ENCODE measurements around the gene FHL3. TPM values are rescaled to one million over a fixed set of nuclear protein-coding genes. Genes with fewer than 3 reads are reported as not detected.

The FHL3 gene
- total and polyA plus RNA-seq, 8 donors = 0.58 to 30.4 (median 19.9) TPM

- no peak for TF ChIP-seq POLR2A (IDR thresholded peaks at IDR 0.05)
- TF ChIP-seq CTCF (IDR thresholded peaks at IDR 0.05) = no peak
- no peak for TF ChIP-seq POLR2AphosphoS5 (IDR thresholded peaks at IDR 0.05)
- no peak for TF ChIP-seq EP300 (IDR thresholded peaks at IDR 0.05)
- peaks cover 0 to under 1% (median 0%) of the 10 kb centered on the region in 4 donors for H3K4me1 ChIP-seq
- no peaks in the 10 kb centered on the region for H3K27me3 ChIP-seq
- H3K27ac ChIP-seq = no peak overlapping the region
- WGBS, 5 donors = 81 to 95% (median 94%) methylated on average over 3 of the region's 3 CpGs
- H3K9me3 ChIP-seq = no peaks in the 10 kb centered on the region
- DNase-seq = no peak
- peaks cover 11 to 22% (median 21%) of the 10 kb centered on the region in 4 donors for H3K36me3 ChIP-seq
- intact Hi-C loops (cut with DNase I; ENCODE audit: low total_unique reads) = no loop called here
- H3K4me3 ChIP-seq = no peak overlapping the region
These were observed 52.6 kb downstream of the FHL3 start for GRCh38 chr1:37952738-37953137.

GRCh38 chr1:37951783-37952624 lies 53.3 kb downstream of the FHL3 start:
- no peak for DNase-seq

GRCh38 chr1:37951041-37951782 lies 54.1 kb downstream of the FHL3 start:
- no peak overlapping the region for H3K4me3 ChIP-seq
- H3K27me3 ChIP-seq = no peaks in the 10 kb centered on the region
- peaks cover 0 to 14% (median 6%) of the 10 kb centered on the region in 4 donors for H3K4me1 ChIP-seq
- WGBS, 5 donors = 81 to 88% (median 84%) methylated on average over 10 to 11 of the region's 11 CpGs
- no peak overlapping the region for H3K27ac ChIP-seq
- H3K9me3 ChIP-seq = no peaks in the 10 kb centered on the region
- no peak for TF ChIP-seq EP300 (IDR thresholded peaks at IDR 0.05)
- no peak for TF ChIP-seq POLR2AphosphoS5 (IDR thresholded peaks at IDR 0.05)
- TF ChIP-seq CTCF (IDR thresholded peaks at IDR 0.05) = no peak
- TF ChIP-seq POLR2A (IDR thresholded peaks at IDR 0.05) = no peak
- intact Hi-C loops (cut with DNase I; ENCODE audit: low total_unique reads) = no loop called here
- peaks cover 0 to 7% (median 5%) of the 10 kb centered on the region in 4 donors for H3K36me3 ChIP-seq
- DNase-seq = no peak

More at GRCh38 chr1:37951783-37952624, 53.3 kb downstream of the FHL3 start:
- WGBS, 5 donors = 75 to 92% (median 78%) methylated on average over 4 of the region's 4 CpGs; no CpG with 5 or more reads in 1 of the 5 donors
- no peak overlapping the region for H3K27ac ChIP-seq
- H3K27me3 ChIP-seq = no peaks in the 10 kb centered on the region
- H3K4me3 ChIP-seq = no peak overlapping the region
- intact Hi-C loops (cut with DNase I; ENCODE audit: low total_unique reads) = no loop called here
- no peaks in the 10 kb centered on the region for H3K9me3 ChIP-seq
- no peak for TF ChIP-seq POLR2AphosphoS5 (IDR thresholded peaks at IDR 0.05)
- TF ChIP-seq EP300 (IDR thresholded peaks at IDR 0.05) = no peak
- no peak for TF ChIP-seq POLR2A (IDR thresholded peaks at IDR 0.05)
- no peak for TF ChIP-seq CTCF (IDR thresholded peaks at IDR 0.05)
- H3K4me1 ChIP-seq = peaks cover 0 to 8% (median 2%) of the 10 kb centered on the region in 4 donors
- H3K36me3 ChIP-seq = peaks cover 3 to 15% (median 13%) of the 10 kb centered on the region in 4 donors

GRCh38 chr1:37949524-37950152 lies 55.7 kb downstream of the FHL3 start:
- TF ChIP-seq EP300 (IDR thresholded peaks at IDR 0.05) = no peak
- TF ChIP-seq POLR2AphosphoS5 (IDR thresholded peaks at IDR 0.05) = no peak
- no peak for TF ChIP-seq POLR2A (IDR thresholded peaks at IDR 0.05)
- TF ChIP-seq CTCF (IDR thresholded peaks at IDR 0.05) = no peak

More at GRCh38 chr1:37949524-37950152, 55.7 kb downstream of the FHL3 start:
- intact Hi-C loops (cut with DNase I; ENCODE audit: low total_unique reads) = no loop called here
- H3K9me3 ChIP-seq = no peaks in the 10 kb centered on the region
- H3K27ac ChIP-seq = no peak overlapping the region
- no peak for DNase-seq
- peaks cover 9 to 30% (median 22%) of the 10 kb centered on the region in 4 donors for H3K4me1 ChIP-seq
- 52 to 80% (median 65%) methylated on average over 6 of the region's 6 CpGs for WGBS, 5 donors
- H3K36me3 ChIP-seq = peaks cover 0 to 8% (median 6%) of the 10 kb centered on the region in 4 donors
- H3K27me3 ChIP-seq = no peaks in the 10 kb centered on the region
- no peak overlapping the region for H3K4me3 ChIP-seq

All from stomach (tissue), 9 donors.